Measurements from ENCODE around the gene DIPK1C. TPM values are rescaled to one million over a fixed set of nuclear protein-coding genes. Genes with fewer than 3 reads are reported as not detected.

DIPK1C gene
- total and polyA plus RNA-seq, 2 of the 4 experiments (the other 2 are of a cell fraction): not detected

- no peak overlapping the region for H2BK120ac ChIP-seq (ENCODE audit: low read depth, low read length)
- ATAC-seq (ENCODE audit: low read depth) (no peak), DNase-seq (no peak)
- H3K4me3 ChIP-seq (ENCODE audit: insufficient read depth, low read depth, low read length): no peak overlapping the region
- H3K14ac ChIP-seq (replicated peaks; ENCODE audit: low read depth, low read length): no peak overlapping the region
- H3K9me3 ChIP-seq (ENCODE audit: control insufficient read depth, insufficient read depth, low read length): no peaks in the 10 kb centered on the region
- no peak overlapping the region for H2BK15ac ChIP-seq (ENCODE audit: low read depth, low read length)
- no peaks in the 10 kb centered on the region for H3K79me1 ChIP-seq (ENCODE audit: low read depth in 1 of 2, low read length in 2 of 2)
- no peaks in the 10 kb centered on the region for H4K20me1 ChIP-seq (ENCODE audit: insufficient read depth, low read length)
- H4K91ac ChIP-seq (ENCODE audit: insufficient read depth, low read depth, low read length): no peak overlapping the region
- dilution Hi-C loops (cut with HindIII; ENCODE audit: low sequenced_read_pairs, unreplicated experiment): no loop called here
- TF ChIP-seq BHLHE40 (IDR thresholded peaks at IDR 0.05; ENCODE audit: low read depth, low read length) (no peak), CEBPB (IDR thresholded peaks at IDR 0.05; ENCODE audit: low read depth, low read length) (no peak), MAZ (IDR thresholded peaks at IDR 0.05; ENCODE audit: borderline replicate concordance, low read depth, low read length) (no peak)
- no peak overlapping the region for H3K18ac ChIP-seq (ENCODE audit: low read depth, low read length)
- H2AK9ac ChIP-seq (replicated peaks; ENCODE audit: low read depth, low read length, poor library complexity): no peak overlapping the region
- no peak overlapping the region for H2AK5ac ChIP-seq (ENCODE audit: low read depth, low read length)
- H3K4ac ChIP-seq (ENCODE audit: low read depth, low read length): no peak overlapping the region
- in situ Hi-C loops (cut with MboI; ENCODE audit: low sequenced_read_pairs): no loop called here
- H4K5ac ChIP-seq (ENCODE audit: low read depth, low read length): no peak overlapping the region
- H4K8ac ChIP-seq (ENCODE audit: low read depth in 2 of 2, low read length in 2 of 2): no peak overlapping the region
- WGBS, 2 experiments (ENCODE audit: extremely low coverage in 2 of 2, insufficient read length in 1 of 2): no CpG with 5 or more reads among the region's 9 CpGs
- H3K27ac ChIP-seq (ENCODE audit: insufficient read depth, low read length): no peak overlapping the region
- H3K9ac ChIP-seq (ENCODE audit: low read depth, low read length): no peak overlapping the region
- no peaks in the 10 kb centered on the region for H3K9me1 ChIP-seq (ENCODE audit: insufficient read depth, low read length)
- H3K56ac ChIP-seq (ENCODE audit: extremely low read depth, insufficient read depth, low read length): no peak overlapping the region
- no peak overlapping the region for H2BK20ac ChIP-seq (ENCODE audit: low read depth, low read length)
- H3K23ac ChIP-seq (ENCODE audit: low read depth, low read length): no peak overlapping the region
- no TSS peak for BruUV-seq (replicated peaks)
- H3K36me3 ChIP-seq (ENCODE audit: control insufficient read depth, insufficient read depth, low read length): no peaks in the 10 kb centered on the region
- no peak overlapping the region for H2AFZ ChIP-seq (replicated peaks; ENCODE audit: low read length, poor library complexity)
- intact Hi-C loops (cut with micrococcal nuclease): no loop called here
- CTCF ChIA-PET: no interaction called here
- H3K4me1 ChIP-seq (ENCODE audit: control insufficient read depth, insufficient read depth, low read length): no peaks in the 10 kb centered on the region
- POLR2A ChIA-PET (ENCODE audit: unreplicated experiment): no interaction called here
- no peak overlapping the region for H2BK5ac ChIP-seq (ENCODE audit: low read depth, low read length, poor library complexity, severe bottlenecking)
- H3K27me3 ChIP-seq (ENCODE audit: control insufficient read depth, insufficient read depth, low read length): peaks cover 53% of the 10 kb centered on the region
- no peak overlapping the region for H3K4me2 ChIP-seq (ENCODE audit: low read depth, low read length)
These were observed 2.8 kb downstream of the DIPK1C start for GRCh38 chr18:74454279-74454751.

Measured in IMR-90 (cell line).